ENCODE results near the gene CNTLN.
"Not testable (repeated sequence)": the region's sequence is repeated elsewhere in the genome, so short reads cannot be mapped to it uniquely, and the experiment has no call there.

Gene CNTLN

GRCh38 chr9:17166346-17166745, 31.5 kb downstream of the CNTLN start:
- Histone ChIP-seq H2AFZ (ENCODE audit: low read length) (no peak overlapping the region), H3K4me3 (ENCODE audit: low read length, poor library complexity, severe bottlenecking) (no peak overlapping the region), H3F3A (ENCODE audit: low read depth) (0 out of 2 replicates have a peak, but pooled peaks cover 2% of the 10 kb centered on the region), H3K9me2 (replicated peaks; ENCODE audit: low read depth, low read length) (no peaks in the 10 kb centered on the region), H3K9ac (ENCODE audit: low read depth, low read length, poor library complexity, severe bottlenecking) (no peak overlapping the region), H4K20me1 (ENCODE audit: insufficient read depth, low read length, poor library complexity, severe bottlenecking) (no peaks in the 10 kb centered on the region), H3K4me1 (ENCODE audit: insufficient read depth, low read length, poor library complexity, severe bottlenecking) (peaks cover 19% of the 10 kb centered on the region), H3K4me2 (ENCODE audit: low read depth, low read length, poor library complexity, severe bottlenecking) (no peak overlapping the region), H3K9me3 (ENCODE audit: insufficient read depth, low read depth, low read length) (peaks cover 5% of the 10 kb centered on the region; the same call in 1 of the 2 replicates), H3K36me3 (ENCODE audit: insufficient read depth, low read length) (no peaks in the 10 kb centered on the region), H3K27me3 (ENCODE audit: insufficient read depth, low read length, poor library complexity, severe bottlenecking) (no peaks in the 10 kb centered on the region), H3K79me2 (ENCODE audit: insufficient read depth, low read length) (peaks cover 39% of the 10 kb centered on the region)
- TF ChIP-seq CTCF (conservative IDR thresholded peaks at IDR 0.05; ENCODE audit: low read length) (no peak), EZH2phosphoT487 (IDR thresholded peaks at IDR 0.05; ENCODE audit: borderline replicate concordance) (no peak)

- Histone ChIP-seq H3K4me3 (ENCODE audit: low read length, poor library complexity, severe bottlenecking) (no peak overlapping the region), H3K4me2 (ENCODE audit: low read depth, low read length, poor library complexity, severe bottlenecking) (peak overlapping the region; percentile 28), H3F3A (ENCODE audit: low read depth) (no peaks in the 10 kb centered on the region), H3K4me1 (ENCODE audit: insufficient read depth, low read length, poor library complexity, severe bottlenecking) (peaks cover 13% of the 10 kb centered on the region), H4K20me1 (ENCODE audit: insufficient read depth, low read length, poor library complexity, severe bottlenecking) (no peaks in the 10 kb centered on the region), H2AFZ (ENCODE audit: low read length) (no peak overlapping the region), H3K79me2 (ENCODE audit: insufficient read depth, low read length) (peaks cover 43% of the 10 kb centered on the region), H3K9me3 (ENCODE audit: insufficient read depth, low read depth, low read length) (peaks cover 5% of the 10 kb centered on the region; the same call in 1 of the 2 replicates), H3K9ac (ENCODE audit: low read depth, low read length, poor library complexity, severe bottlenecking) (no peak overlapping the region), H3K36me3 (ENCODE audit: insufficient read depth, low read length) (no peaks in the 10 kb centered on the region), H3K27me3 (ENCODE audit: insufficient read depth, low read length, poor library complexity, severe bottlenecking) (no peaks in the 10 kb centered on the region), H3K9me2 (replicated peaks; ENCODE audit: low read depth, low read length) (no peaks in the 10 kb centered on the region)
- peak; percentile 45 for TF ChIP-seq CTCF (conservative IDR thresholded peaks at IDR 0.05; ENCODE audit: low read length)
- no peak for TF ChIP-seq EZH2phosphoT487 (IDR thresholded peaks at IDR 0.05; ENCODE audit: borderline replicate concordance)
Observed at GRCh38 chr9:17171309-17172094, 36.7 kb downstream of the CNTLN start.

GRCh38 chr9:17177496-17177895, 42.7 kb downstream of the CNTLN start:
- H3K79me2 ChIP-seq (ENCODE audit: insufficient read depth, low read length) = peaks cover 58% of the 10 kb centered on the region
- H3K4me3 ChIP-seq (ENCODE audit: low read length, poor library complexity, severe bottlenecking); H2AFZ ChIP-seq (ENCODE audit: low read length): not testable (repeated sequence)

More at GRCh38 chr9:17177496-17177895, 42.7 kb downstream of the CNTLN start:
- H3K9me3 ChIP-seq (ENCODE audit: insufficient read depth, low read depth, low read length); H3K36me3 ChIP-seq (ENCODE audit: insufficient read depth, low read length); H3K9me2 ChIP-seq (replicated peaks; ENCODE audit: low read depth, low read length); H3K4me1 ChIP-seq (ENCODE audit: insufficient read depth, low read length, poor library complexity, severe bottlenecking); H3K9ac ChIP-seq (ENCODE audit: low read depth, low read length, poor library complexity, severe bottlenecking); H3K27me3 ChIP-seq (ENCODE audit: insufficient read depth, low read length, poor library complexity, severe bottlenecking); H3F3A ChIP-seq (ENCODE audit: low read depth); H4K20me1 ChIP-seq (ENCODE audit: insufficient read depth, low read length, poor library complexity, severe bottlenecking); H3K4me2 ChIP-seq (ENCODE audit: low read depth, low read length, poor library complexity, severe bottlenecking): not testable (repeated sequence)
